Left kidney (tissue), 2 donors: ENCODE measurements around the gene RIOK3. TPM values are rescaled to one million over a fixed set of nuclear protein-coding genes. Genes with fewer than 3 reads are reported as not detected.

Source experiments
- DNase-seq: peaks from one replicate; pipeline ENCODE4 v3.0.0-alpha.2; 2013
- polyA plus RNA-seq: library from polyadenylated mRNA; unstranded; fragments of 120-200 nt; gene quantifications from one replicate; pipeline ENCODE4 v1.2.1, GENCODE V29; 2013; ENCODE audit not compliant: insufficient read length

Gene RIOK3
- polyA plus RNA-seq, 1 donor: 98.1 TPM

GRCh38 chr18:23528580-23529472 is 75.7 kb downstream of the RIOK3 start:
- no peak for DNase-seq

- DNase-seq: no peak
These were observed 76.5 kb downstream of the RIOK3 start for GRCh38 chr18:23529604-23530003.

GRCh38 chr18:23530195-23530594 is 77.1 kb downstream of the RIOK3 start:
- no peak for DNase-seq

GRCh38 chr18:23531912-23532311 is 78.8 kb downstream of the RIOK3 start:
- no peak for DNase-seq

Other genes with a start within 250 kb of the RIOK3 start
- 28.7 TPM for gene RMC1, start 50.2 kb downstream of the RIOK3 start, polyA plus RNA-seq
- gene NPC1, start 133.2 kb downstream of the RIOK3 start, polyA plus RNA-seq: 25.3 TPM
- 0.93 TPM for gene ANKRD29, start 209.6 kb downstream of the RIOK3 start, polyA plus RNA-seq
- gene LAMA3, start 236.2 kb downstream of the RIOK3 start, polyA plus RNA-seq: 2.0 TPM